Measurements from ENCODE around the gene CRISPLD2. TPM values are rescaled to one million over a fixed set of nuclear protein-coding genes. Genes with fewer than 3 reads are reported as not detected.

CRISPLD2 gene
- total RNA-seq, 1 donor from 2014 or later, result 117 TPM

GRCh38 chr16:84800158-84800978, 19.4 kb upstream of the CRISPLD2 start:
- no peak for DNase-seq (ENCODE audit: low spot score)

GRCh38 chr16:84803146-84803545, 16.6 kb upstream of the CRISPLD2 start:
- DNase-seq (ENCODE audit: low spot score), result no peak

- no peak for DNase-seq (ENCODE audit: low spot score)
Observed at GRCh38 chr16:84804326-84804725, 15.5 kb upstream of the CRISPLD2 start.

- DNase-seq (ENCODE audit: low spot score), result no peak
Observed at GRCh38 chr16:84806256-84806889, 13.4 kb upstream of the CRISPLD2 start.

- DNase-seq (ENCODE audit: low spot score), result no peak
Observed at GRCh38 chr16:84806890-84807258, 12.9 kb upstream of the CRISPLD2 start.

GRCh38 chr16:84807776-84808175, 12.0 kb upstream of the CRISPLD2 start:
- no peak for DNase-seq (ENCODE audit: low spot score)

GRCh38 chr16:84808826-84809225, 11.0 kb upstream of the CRISPLD2 start:
- DNase-seq (ENCODE audit: low spot score), result no peak

- no peak for DNase-seq (ENCODE audit: low spot score)
Observed at GRCh38 chr16:84810518-84811273, 9.1 kb upstream of the CRISPLD2 start.

GRCh38 chr16:84811529-84811928, 8.3 kb upstream of the CRISPLD2 start:
- no peak for DNase-seq (ENCODE audit: low spot score)

- DNase-seq (ENCODE audit: low spot score), result no peak
Observed at GRCh38 chr16:84813141-84813934, 6.4 kb upstream of the CRISPLD2 start.

GRCh38 chr16:84815462-84815861, 4.3 kb upstream of the CRISPLD2 start:
- no peak for DNase-seq (ENCODE audit: low spot score)

GRCh38 chr16:84816023-84816422, 3.8 kb upstream of the CRISPLD2 start:
- DNase-seq (ENCODE audit: low spot score), result no peak

GRCh38 chr16:84816485-84816884, 3.3 kb upstream of the CRISPLD2 start:
- no peak for DNase-seq (ENCODE audit: low spot score)

GRCh38 chr16:84817206-84817605, 2.6 kb upstream of the CRISPLD2 start:
- no peak for DNase-seq (ENCODE audit: low spot score)

- no peak for DNase-seq (ENCODE audit: low spot score)
Observed at GRCh38 chr16:84817613-84818012, 2.2 kb upstream of the CRISPLD2 start.

GRCh38 chr16:84818133-84818532, 1.7 kb upstream of the CRISPLD2 start:
- DNase-seq (ENCODE audit: low spot score), result no peak

GRCh38 chr16:84818989-84819643, 669 bp upstream of the CRISPLD2 start:
- DNase-seq (ENCODE audit: low spot score), result no peak

- no peak for DNase-seq (ENCODE audit: low spot score)
Observed at GRCh38 chr16:84820305-84820684, 510 bp downstream of the CRISPLD2 start.

GRCh38 chr16:84820771-84821170, 986 bp downstream of the CRISPLD2 start:
- DNase-seq (ENCODE audit: low spot score), result no peak

GRCh38 chr16:84821179-84821578, 1.4 kb downstream of the CRISPLD2 start:
- no peak for DNase-seq (ENCODE audit: low spot score)

All from mucosa of gallbladder (tissue), 1 donor.